ENCODE results near the gene RAB7A. TPM values are rescaled to one million over a fixed set of nuclear protein-coding genes. Genes with fewer than 3 reads are reported as not detected.

Gene RAB7A
- total RNA-seq, 4 donors from 2014 or later, result 98.9 to 114 (median 110) TPM

DNA sequence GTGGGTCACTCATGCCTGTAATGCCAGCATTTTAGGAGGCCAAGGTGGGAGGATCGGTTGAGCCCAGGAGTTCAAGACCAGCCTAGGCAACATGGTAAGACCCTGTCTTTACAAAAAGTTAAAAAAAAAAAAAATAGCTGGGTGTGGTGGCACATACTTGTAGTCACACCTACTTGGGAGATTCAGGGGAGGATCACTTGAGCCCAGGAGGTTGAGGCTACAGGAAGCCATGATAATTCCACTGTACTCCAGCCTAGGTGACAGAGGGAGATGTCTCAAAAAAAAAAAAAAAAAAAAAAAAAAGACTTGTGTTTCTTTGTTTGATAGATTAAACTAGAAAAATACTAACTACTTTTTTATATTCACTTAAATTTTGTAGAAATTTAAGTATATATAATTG lies 14.6 kb downstream of the RAB7A start:
- intact Hi-C loops (cut with DNase I), result loop anchor here (5.0 kb wide), 1 partner anchor 42 kb away; no protein-coding TSS in a partner anchor
- H3K9me3 ChIP-seq, result no peaks in the 10 kb centered on the region
- no peak for DNase-seq
- WGBS, 2 donors, result 94 to 96% methylated on average over 1 of the region's 1 CpG
- no peak overlapping the region for H3K27ac ChIP-seq
- TF ChIP-seq POLR2A (IDR thresholded peaks at IDR 0.05), result no peak
- TF ChIP-seq, protein P1, sequence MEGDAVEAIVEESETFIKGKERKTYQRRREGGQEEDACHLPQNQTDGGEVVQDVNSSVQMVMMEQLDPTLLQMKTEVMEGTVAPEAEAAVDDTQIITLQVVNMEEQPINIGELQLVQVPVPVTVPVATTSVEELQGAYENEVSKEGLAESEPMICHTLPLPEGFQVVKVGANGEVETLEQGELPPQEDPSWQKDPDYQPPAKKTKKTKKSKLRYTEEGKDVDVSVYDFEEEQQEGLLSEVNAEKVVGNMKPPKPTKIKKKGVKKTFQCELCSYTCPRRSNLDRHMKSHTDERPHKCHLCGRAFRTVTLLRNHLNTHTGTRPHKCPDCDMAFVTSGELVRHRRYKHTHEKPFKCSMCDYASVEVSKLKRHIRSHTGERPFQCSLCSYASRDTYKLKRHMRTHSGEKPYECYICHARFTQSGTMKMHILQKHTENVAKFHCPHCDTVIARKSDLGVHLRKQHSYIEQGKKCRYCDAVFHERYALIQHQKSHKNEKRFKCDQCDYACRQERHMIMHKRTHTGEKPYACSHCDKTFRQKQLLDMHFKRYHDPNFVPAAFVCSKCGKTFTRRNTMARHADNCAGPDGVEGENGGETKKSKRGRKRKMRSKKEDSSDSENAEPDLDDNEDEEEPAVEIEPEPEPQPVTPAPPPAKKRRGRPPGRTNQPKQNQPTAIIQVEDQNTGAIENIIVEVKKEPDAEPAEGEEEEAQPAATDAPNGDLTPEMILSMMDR (IDR thresholded peaks at IDR 0.05), result no peak
- no peaks in the 10 kb centered on the region for H3K36me3 ChIP-seq
- H3K4me1 ChIP-seq, result peaks cover 3 to 5% of the 10 kb centered on the region in 2 donors
- no peak overlapping the region for H3K4me3 ChIP-seq (replicated peaks in 1 of 3)
- H3K27me3 ChIP-seq, result no peaks in the 10 kb centered on the region

DNA sequence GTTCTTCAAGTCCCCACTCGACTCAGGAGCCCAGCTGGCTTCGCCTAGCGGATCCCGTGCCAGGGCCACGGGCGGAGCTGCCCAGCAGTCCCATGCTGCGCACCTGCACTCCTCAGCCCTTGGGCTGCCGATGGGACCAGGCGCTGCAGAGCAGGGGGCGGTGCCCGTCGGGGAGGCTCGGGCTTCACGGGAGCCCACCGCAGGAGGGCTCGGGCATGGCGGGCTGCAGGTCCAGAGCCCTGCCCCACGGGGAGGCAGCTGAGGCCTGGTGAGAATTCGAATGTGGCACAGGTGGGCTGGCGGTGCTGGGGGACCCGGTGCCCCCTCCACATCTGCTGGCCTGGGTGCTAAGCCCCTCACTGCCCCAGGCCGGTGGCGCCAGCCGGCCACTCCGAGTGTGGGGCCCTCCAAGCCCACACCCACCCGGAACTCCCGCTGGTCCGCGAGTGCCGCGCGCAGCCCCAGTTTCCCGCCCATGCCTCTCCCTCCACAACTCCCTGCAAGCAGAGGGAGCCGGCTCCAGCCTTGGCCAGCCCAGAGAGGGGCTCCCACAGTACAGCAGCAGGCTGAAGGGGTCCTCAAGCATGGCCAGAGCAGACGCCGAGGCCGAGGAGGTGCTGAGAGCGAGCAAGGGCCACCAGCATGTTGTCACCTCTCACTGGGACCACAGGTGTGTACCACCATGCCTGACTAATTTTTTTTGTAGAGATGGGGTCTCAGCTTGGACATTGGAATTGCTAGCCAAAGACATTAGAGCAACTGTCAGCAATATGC lies 17.0 kb downstream of the RAB7A start:
- no peak for DNase-seq
- H3K27ac ChIP-seq, result no peak overlapping the region
- no peaks in the 10 kb centered on the region for H3K4me1 ChIP-seq
- H3K36me3 ChIP-seq, result no peaks in the 10 kb centered on the region
- no peaks in the 10 kb centered on the region for H3K9me3 ChIP-seq
- intact Hi-C loops (cut with DNase I), result loop anchor here (5.0 kb wide), 1 partner anchor 39 kb away; no protein-coding TSS in a partner anchor
- H3K4me3 ChIP-seq (replicated peaks in 1 of 3), result no peak overlapping the region
- H3K27me3 ChIP-seq, result no peaks in the 10 kb centered on the region
- TF ChIP-seq, protein P1 (IDR thresholded peaks at IDR 0.05), result no peak
- no peak for TF ChIP-seq POLR2A (IDR thresholded peaks at IDR 0.05)
- 98 to 99% methylated on average over 21 to 24 of the region's 38 CpGs for WGBS, 2 donors

DNA sequence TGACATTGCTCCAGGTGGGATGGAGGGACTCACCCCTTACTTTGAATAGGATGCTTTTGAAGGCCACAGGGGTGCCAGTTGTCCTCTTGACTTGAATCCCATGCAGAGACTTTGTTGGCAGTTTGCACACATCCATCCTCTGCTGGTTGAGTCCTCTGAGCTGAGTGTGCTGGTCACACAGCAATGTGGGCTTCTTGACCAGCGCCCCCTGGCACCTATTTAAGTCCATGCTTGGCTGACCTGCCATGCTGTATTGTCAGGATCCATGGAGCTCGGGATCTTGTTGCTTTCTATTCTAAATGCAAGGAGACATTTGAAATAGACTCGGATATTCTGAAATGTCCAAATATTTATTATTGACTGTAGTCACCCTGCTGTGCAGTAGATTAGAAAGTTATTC lies 19.8 kb downstream of the RAB7A start:
- Histone ChIP-seq H3K36me3 (no peaks in the 10 kb centered on the region), H3K4me1 (peaks cover 0 to 18% of the 10 kb centered on the region in 2 donors), H3K4me3 (replicated peaks in 1 of 3) (no peak overlapping the region), H3K9me3 (no peaks in the 10 kb centered on the region), H3K27ac (no peak overlapping the region), H3K27me3 (no peaks in the 10 kb centered on the region)
- 93 to 95% methylated on average over 3 of the region's 3 CpGs for WGBS, 2 donors
- no peak for DNase-seq
- TF ChIP-seq, protein P1 (IDR thresholded peaks at IDR 0.05), result no peak
- no peak for TF ChIP-seq POLR2A (IDR thresholded peaks at IDR 0.05)
- intact Hi-C loops (cut with DNase I), result no loop called here

DNA sequence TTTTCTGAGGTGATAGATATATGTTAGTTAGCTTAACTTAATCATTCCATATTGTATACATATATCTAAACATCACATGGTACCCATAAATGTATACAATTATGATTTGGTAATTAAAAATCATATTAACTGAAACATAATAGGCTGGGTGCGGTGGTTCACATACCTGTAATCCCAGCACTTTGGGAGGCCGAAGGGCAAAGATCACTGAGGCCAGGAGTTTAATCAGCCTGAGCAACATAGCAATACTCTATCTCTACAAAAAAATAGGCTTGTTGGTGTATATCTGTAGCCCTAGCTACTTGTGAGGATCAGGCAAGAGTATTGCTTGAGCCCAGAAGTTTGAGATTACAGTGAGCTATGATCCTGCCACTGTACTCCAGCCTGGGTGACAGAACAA lies 20.9 kb downstream of the RAB7A start:
- Histone ChIP-seq H3K9me3 (no peaks in the 10 kb centered on the region), H3K4me3 (replicated peaks in 1 of 3) (no peak overlapping the region), H3K27me3 (no peaks in the 10 kb centered on the region), H3K27ac (no peak overlapping the region), H3K36me3 (no peaks in the 10 kb centered on the region), H3K4me1 (peaks cover under 1 to 18% of the 10 kb centered on the region in 2 donors)
- no peak for DNase-seq
- intact Hi-C loops (cut with DNase I), result no loop called here
- no peak for TF ChIP-seq POLR2A (IDR thresholded peaks at IDR 0.05)
- TF ChIP-seq, protein P1 (IDR thresholded peaks at IDR 0.05), result no peak
- WGBS, 2 donors, result 95 to 98% methylated on average over 2 of the region's 2 CpGs

DNA sequence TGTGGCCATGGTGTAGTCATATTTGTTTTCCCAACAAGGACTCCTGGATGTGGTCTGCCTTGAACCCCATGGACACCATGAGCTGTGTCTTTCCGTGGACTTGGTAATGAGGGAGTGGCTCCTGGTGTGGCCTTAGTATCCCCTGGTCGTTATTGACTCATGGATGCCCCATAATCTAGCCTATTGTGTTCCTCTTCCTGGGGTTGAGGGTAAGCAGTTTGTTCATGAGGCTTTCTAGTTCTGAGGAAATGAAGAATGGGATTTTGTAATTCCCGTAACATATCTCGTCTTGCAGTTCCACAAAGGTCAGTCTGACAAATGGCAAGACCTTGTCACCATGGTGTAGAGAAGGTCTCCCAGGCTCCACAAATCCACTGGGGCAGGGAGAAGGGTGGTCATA lies 22.6 kb downstream of the RAB7A start:
- no peak for DNase-seq
- Histone ChIP-seq H3K9me3 (no peaks in the 10 kb centered on the region), H3K4me1 (peaks cover 7 to 18% of the 10 kb centered on the region in 2 donors), H3K27ac (no peak overlapping the region), H3K36me3 (no peaks in the 10 kb centered on the region), H3K27me3 (no peaks in the 10 kb centered on the region), H3K4me3 (replicated peaks in 1 of 3) (no peak overlapping the region)
- WGBS, 2 donors, result 96 to 97% methylated on average over 3 to 4 of the region's 4 CpGs
- TF ChIP-seq, protein P1 (IDR thresholded peaks at IDR 0.05), result no peak
- no peak for TF ChIP-seq POLR2A (IDR thresholded peaks at IDR 0.05)
- intact Hi-C loops (cut with DNase I), result no loop called here

Data from thyroid gland (tissue), 4 donors.